ENCODE results near the gene MAP3K6. TPM values are rescaled to one million over a fixed set of nuclear protein-coding genes. Genes with fewer than 3 reads are reported as not detected.

Gene MAP3K6
- total RNA-seq, 2 donors from 2014 or later: 3.3 to 4.9 TPM

GRCh38 chr1:27361553-27361952, 5.2 kb downstream of the MAP3K6 start:
- no peaks in the 10 kb centered on the region for H3K27me3 Mint-ChIP-seq
- H3K36me3 Mint-ChIP-seq (ENCODE audit: low read depth): peaks cover 2% of the 10 kb centered on the region
- H3K9me3 ChIP-seq (ENCODE audit: control insufficient read depth, low read length, poor library complexity, severe bottlenecking): no peaks in the 10 kb centered on the region
- ATAC-seq (no peak), DNase-seq (no peak)
- peak overlapping the region; percentile 92 for H3K4me3 Mint-ChIP-seq
- H3K4me1 Mint-ChIP-seq: peaks cover 43% of the 10 kb centered on the region
- H3K27ac Mint-ChIP-seq: no peak overlapping the region

- DNase-seq (no peak), ATAC-seq (no peak)
- Mint-ChIP-seq H3K4me3 (peak overlapping the region; percentile 92), H3K4me1 (peaks cover 45% of the 10 kb centered on the region), H3K36me3 (ENCODE audit: low read depth) (peaks cover 2% of the 10 kb centered on the region), H3K27me3 (no peaks in the 10 kb centered on the region), H3K27ac (no peak overlapping the region)
- H3K9me3 ChIP-seq (ENCODE audit: control insufficient read depth, low read length, poor library complexity, severe bottlenecking): no peaks in the 10 kb centered on the region
These were observed 5.7 kb downstream of the MAP3K6 start for GRCh38 chr1:27361044-27361402.

- Mint-ChIP-seq H3K4me1 (peaks cover 46% of the 10 kb centered on the region), H3K27ac (peak overlapping the region; percentile 77), H3K4me3 (peak overlapping the region; percentile 92), H3K36me3 (ENCODE audit: low read depth) (peaks cover 2% of the 10 kb centered on the region), H3K27me3 (no peaks in the 10 kb centered on the region)
- ATAC-seq (peak; percentile 31), DNase-seq (peak in 2 of 3 donors; percentile 59 to 64)
- H3K9me3 ChIP-seq (ENCODE audit: control insufficient read depth, low read length, poor library complexity, severe bottlenecking): no peaks in the 10 kb centered on the region
These were observed 6.4 kb downstream of the MAP3K6 start for GRCh38 chr1:27360159-27361043.

GRCh38 chr1:27359822-27360158, 7.0 kb downstream of the MAP3K6 start:
- Mint-ChIP-seq H3K27ac (peak overlapping the region; percentile 77), H3K4me3 (peak overlapping the region; percentile 92), H3K36me3 (ENCODE audit: low read depth) (peaks cover 2% of the 10 kb centered on the region), H3K4me1 (peaks cover 41% of the 10 kb centered on the region), H3K27me3 (no peaks in the 10 kb centered on the region)
- DNase-seq (no peak), ATAC-seq (no peak)
- H3K9me3 ChIP-seq (ENCODE audit: control insufficient read depth, low read length, poor library complexity, severe bottlenecking): no peaks in the 10 kb centered on the region

- no peak overlapping the region for H3K27ac Mint-ChIP-seq
- DNase-seq (no peak), ATAC-seq (no peak)
- peak overlapping the region; percentile 92 for H3K4me3 Mint-ChIP-seq
- H3K9me3 ChIP-seq (ENCODE audit: control insufficient read depth, low read length, poor library complexity, severe bottlenecking): no peaks in the 10 kb centered on the region
- H3K36me3 Mint-ChIP-seq (ENCODE audit: low read depth): peaks cover 2% of the 10 kb centered on the region
- peaks cover 41% of the 10 kb centered on the region for H3K4me1 Mint-ChIP-seq
- H3K27me3 Mint-ChIP-seq: no peaks in the 10 kb centered on the region
These were observed 7.8 kb downstream of the MAP3K6 start for GRCh38 chr1:27358928-27359313.

GRCh38 chr1:27358038-27358927, 8.5 kb downstream of the MAP3K6 start:
- no peaks in the 10 kb centered on the region for H3K9me3 ChIP-seq (ENCODE audit: control insufficient read depth, low read length, poor library complexity, severe bottlenecking)
- Mint-ChIP-seq H3K27ac (peak overlapping the region; percentile 75), H3K4me3 (no peak overlapping the region), H3K36me3 (ENCODE audit: low read depth) (peaks cover 2% of the 10 kb centered on the region), H3K4me1 (peaks cover 41% of the 10 kb centered on the region), H3K27me3 (no peaks in the 10 kb centered on the region)
- no peak for ATAC-seq
- DNase-seq: no peak

GRCh38 chr1:27357281-27358037, 9.3 kb downstream of the MAP3K6 start:
- Mint-ChIP-seq H3K27ac (peak overlapping the region; percentile 75), H3K4me3 (peak overlapping the region; percentile 84), H3K36me3 (ENCODE audit: low read depth) (peaks cover 2% of the 10 kb centered on the region), H3K4me1 (peaks cover 39% of the 10 kb centered on the region), H3K27me3 (no peaks in the 10 kb centered on the region)
- ATAC-seq: peak; percentile 86
- H3K9me3 ChIP-seq (ENCODE audit: control insufficient read depth, low read length, poor library complexity, severe bottlenecking): no peaks in the 10 kb centered on the region
- DNase-seq: peak; percentile 66 to 72 (median 72)

GRCh38 chr1:27356619-27357280, 10.0 kb downstream of the MAP3K6 start:
- Mint-ChIP-seq H3K27ac (peak overlapping the region; percentile 75), H3K27me3 (no peaks in the 10 kb centered on the region), H3K36me3 (ENCODE audit: low read depth) (peaks cover 2% of the 10 kb centered on the region), H3K4me3 (peak overlapping the region; percentile 84), H3K4me1 (peaks cover 37% of the 10 kb centered on the region)
- peak in 1 of 3 donors; percentile 44 for DNase-seq
- ATAC-seq: peak; percentile 39
- no peaks in the 10 kb centered on the region for H3K9me3 ChIP-seq (ENCODE audit: control insufficient read depth, low read length, poor library complexity, severe bottlenecking)

GRCh38 chr1:27356277-27356618, 10.5 kb downstream of the MAP3K6 start:
- ATAC-seq (no peak), DNase-seq (no peak)
- Mint-ChIP-seq H3K4me3 (peak overlapping the region; percentile 3), H3K4me1 (peaks cover 36% of the 10 kb centered on the region), H3K27me3 (no peaks in the 10 kb centered on the region), H3K27ac (peak overlapping the region; percentile 75), H3K36me3 (ENCODE audit: low read depth) (peaks cover 2% of the 10 kb centered on the region)
- H3K9me3 ChIP-seq (ENCODE audit: control insufficient read depth, low read length, poor library complexity, severe bottlenecking): no peaks in the 10 kb centered on the region

- no peak for DNase-seq
- no peaks in the 10 kb centered on the region for H3K27me3 Mint-ChIP-seq
- peak overlapping the region; percentile 75 for H3K27ac Mint-ChIP-seq
- H3K4me1 Mint-ChIP-seq: peaks cover 31% of the 10 kb centered on the region
- peaks cover 2% of the 10 kb centered on the region for H3K36me3 Mint-ChIP-seq (ENCODE audit: low read depth)
- no peaks in the 10 kb centered on the region for H3K9me3 ChIP-seq (ENCODE audit: control insufficient read depth, low read length, poor library complexity, severe bottlenecking)
- ATAC-seq: no peak
- H3K4me3 Mint-ChIP-seq: no peak overlapping the region
These were observed 11.1 kb downstream of the MAP3K6 start for GRCh38 chr1:27355683-27356082.

- Mint-ChIP-seq H3K4me1 (peaks cover 19% of the 10 kb centered on the region), H3K4me3 (no peak overlapping the region), H3K36me3 (ENCODE audit: low read depth) (no peaks in the 10 kb centered on the region), H3K27me3 (no peaks in the 10 kb centered on the region), H3K27ac (peak overlapping the region; percentile 27)
- ATAC-seq (no peak), DNase-seq (no peak)
- no peaks in the 10 kb centered on the region for H3K9me3 ChIP-seq (ENCODE audit: control insufficient read depth, low read length, poor library complexity, severe bottlenecking)
These were observed 13.1 kb downstream of the MAP3K6 start for GRCh38 chr1:27353629-27354028.

GRCh38 chr1:27353166-27353565, 13.6 kb downstream of the MAP3K6 start:
- H3K4me1 Mint-ChIP-seq: peaks cover 19% of the 10 kb centered on the region
- no peaks in the 10 kb centered on the region for H3K9me3 ChIP-seq (ENCODE audit: control insufficient read depth, low read length, poor library complexity, severe bottlenecking)
- no peaks in the 10 kb centered on the region for H3K36me3 Mint-ChIP-seq (ENCODE audit: low read depth)
- no peak for ATAC-seq
- H3K4me3 Mint-ChIP-seq: no peak overlapping the region
- H3K27me3 Mint-ChIP-seq: no peaks in the 10 kb centered on the region
- DNase-seq: no peak
- H3K27ac Mint-ChIP-seq: no peak overlapping the region
